Stimulated activated CD4-positive, alpha-beta T cell treated with anti-CD3 and anti-CD28 coated beads, Interleukin-15, amount 100 ng/mL, for 48 hours (primary cell): ENCODE results near the gene CRY2.

Experiments
- DNase-seq, 2 donors: peaks; one replicate each; pipeline ENCODE4 v3.0.0-alpha.2; 2020; ENCODE audit warnings: low read depth in 2 of 2

CRY2 gene

GRCh38 chr11:45918331-45918941, 71.2 kb downstream of the CRY2 start:
- peak; percentile 35 to 67 for DNase-seq

GRCh38 chr11:45918962-45919675, 71.8 kb downstream of the CRY2 start:
- DNase-seq, result no peak

- DNase-seq, result no peak
These were observed 72.7 kb downstream of the CRY2 start for GRCh38 chr11:45919806-45920530.

GRCh38 chr11:45920531-45921477, 73.5 kb downstream of the CRY2 start:
- DNase-seq, result no peak

- DNase-seq, result no peak
These were observed 74.5 kb downstream of the CRY2 start for GRCh38 chr11:45921561-45922424.

- no peak for DNase-seq
These were observed 75.3 kb downstream of the CRY2 start, which contains the start of gene LARGE2 for GRCh38 chr11:45922425-45923082. LARGE2 (plus strand) TSS chr11:45922656; CDS start chr11:45922883, 227 bp downstream.

- DNase-seq, result no peak
These were observed 77.0 kb downstream of the CRY2 start for GRCh38 chr11:45924036-45924915.

GRCh38 chr11:45924927-45925326, 77.7 kb downstream of the CRY2 start:
- DNase-seq, result no peak

GRCh38 chr11:45925550-45925949, 78.3 kb downstream of the CRY2 start:
- DNase-seq, result no peak

GRCh38 chr11:45926001-45926401, 78.7 kb downstream of the CRY2 start:
- no peak for DNase-seq

GRCh38 chr11:45926536-45927331, 79.5 kb downstream of the CRY2 start:
- no peak for DNase-seq

- no peak for DNase-seq
These were observed 80.0 kb downstream of the CRY2 start for GRCh38 chr11:45927332-45927683.

- DNase-seq, result no peak
These were observed 80.6 kb downstream of the CRY2 start for GRCh38 chr11:45927684-45928413.

- DNase-seq, result no peak
These were observed 81.4 kb downstream of the CRY2 start for GRCh38 chr11:45928535-45929215.

GRCh38 chr11:45929486-45930030, 82.3 kb downstream of the CRY2 start:
- no peak for DNase-seq

- DNase-seq, result no peak
These were observed 82.9 kb downstream of the CRY2 start for GRCh38 chr11:45930031-45930794.
